MM.1S (cell line): ENCODE results near the gene RSRC1.
"Not testable (repeated sequence)": the region's sequence is repeated elsewhere in the genome, so short reads cannot be mapped to it uniquely, and the experiment has no call there.

Source experiments
- DNase-seq: peaks from one replicate; pipeline ENCODE4 v3.0.0-alpha.2; 2015
- H2AFZ ChIP-seq: fragments of 300-600 bp; sonication (generic); 2 replicates; pipeline ENCODE4 v1.6.0; 2016; ENCODE audit warnings: antibody characterized with exemption, low read length
- H3F3A ChIP-seq: fragments of 300-600 bp; sonication (generic); 2 replicates; pipeline ENCODE4 v1.6.1; 2016; ENCODE audit warnings: mild to moderate bottlenecking, antibody characterized with exemption, low read length, moderate library complexity, mixed read lengths; ENCODE audit not compliant: insufficient read depth
- H3K27ac ChIP-seq: fragments of 300-600 bp; sonication (generic); 2 replicates; pipeline ENCODE4 v1.5.1; 2016; ENCODE audit warnings: mild to moderate bottlenecking, low read length
- H3K27me3 ChIP-seq: fragments of 300-600 bp; sonication (generic); replicated peaks from 2 replicates; pipeline ENCODE4 v1.6.0; 2016; ENCODE audit warnings: low read length; ENCODE audit not compliant: insufficient read depth
- H3K36me3 ChIP-seq: fragments of 300-600 bp; sonication (generic); replicated peaks from 2 replicates; pipeline ENCODE4 v1.6.1; 2016; ENCODE audit warnings: mild to moderate bottlenecking, low read length, mixed read lengths; ENCODE audit not compliant: insufficient read depth
- H3K4me1 ChIP-seq: fragments of 300-600 bp; sonication (generic); 2 replicates; pipeline ENCODE4 v1.6.1; 2016; ENCODE audit warnings: low read length, mixed read lengths
- H3K4me2 ChIP-seq: fragments of 300-600 bp; sonication (generic); 2 replicates; pipeline ENCODE4 v1.6.0; 2016; ENCODE audit warnings: low read depth, low read length
- H3K4me3 ChIP-seq: fragments of 300-600 bp; sonication (generic); 2 replicates; pipeline ENCODE4 v1.5.1; 2016; ENCODE audit warnings: low read length, mixed read lengths
- H3K79me2 ChIP-seq: fragments of 300-600 bp; sonication (generic); 2 replicates; pipeline ENCODE4 v1.6.1; 2016; ENCODE audit warnings: mixed run types, low read length, mixed read lengths
- H3K9ac ChIP-seq: fragments of 300-600 bp; sonication (generic); 2 replicates; pipeline ENCODE4 v1.6.1; 2016; ENCODE audit warnings: low read length, mixed read lengths
- H3K9me2 ChIP-seq: fragments of 300-600 bp; sonication (generic); replicated peaks from 2 replicates; pipeline ENCODE4 v1.6.1; 2016; ENCODE audit warnings: mild to moderate bottlenecking, low read length, mixed read lengths; ENCODE audit not compliant: insufficient read depth
- H3K9me3 ChIP-seq: fragments of 300-600 bp; sonication (generic); replicated peaks from 2 replicates; pipeline ENCODE4 v1.6.1; 2016; ENCODE audit warnings: mild to moderate bottlenecking, low read length, mixed read lengths; ENCODE audit not compliant: insufficient read depth
- H4K20me1 ChIP-seq: fragments of 300-600 bp; sonication (generic); 2 replicates; pipeline ENCODE4 v1.6.1; 2016; ENCODE audit warnings: mild to moderate bottlenecking, low read length, moderate library complexity, mixed read lengths; ENCODE audit not compliant: insufficient read depth
- EZH2 ChIP-seq: fragments of 300-600 bp; sonication (generic); optimal IDR thresholded peaks from 2 replicates; pipeline ENCODE3; 2017; ENCODE audit warnings: low read depth, mild to moderate bottlenecking, antibody characterized with exemption, low read length, mixed read lengths
- EZH2phosphoT487 ChIP-seq: fragments of 300-600 bp; sonication (generic); IDR thresholded peaks from 2 replicates; pipeline ENCODE4 v1.6.1; 2018; ENCODE audit warnings: antibody characterized with exemption, low read length
- TF ChIP-seq, protein P1 (sequence below): fragments of 300-600 bp; sonication (generic); IDR thresholded peaks from 2 replicates; pipeline ENCODE4 v1.5.1; 2016; ENCODE audit warnings: antibody characterized with exemption, low read length, mixed read lengths

The RSRC1 gene

DNA sequence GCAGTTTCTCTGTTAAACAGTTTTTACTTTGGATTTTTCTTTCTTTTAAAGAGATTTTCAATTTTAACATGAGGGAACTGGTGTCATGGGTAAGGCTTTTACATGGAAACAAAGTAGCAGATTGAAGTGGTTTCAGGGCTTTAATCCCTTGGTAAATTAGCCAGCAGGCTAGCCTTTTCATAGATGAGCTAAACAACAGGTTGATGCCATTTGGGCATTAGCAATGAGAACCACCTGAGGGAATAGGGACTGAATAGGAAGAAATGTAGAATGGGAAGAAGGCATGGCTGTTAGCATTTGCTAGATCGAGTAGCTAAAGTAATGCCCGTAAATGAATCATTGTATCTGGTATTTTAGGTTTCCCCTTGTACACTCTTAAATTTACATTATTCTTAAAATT lies 295.6 kb downstream of the RSRC1 start:
- Histone ChIP-seq H3F3A (no peaks in the 10 kb centered on the region), H3K79me2 (no peaks in the 10 kb centered on the region), H3K36me3 (no peaks in the 10 kb centered on the region), H3K27ac (no peak overlapping the region), H3K4me3 (no peak overlapping the region), H4K20me1 (no peaks in the 10 kb centered on the region), H3K9me2 (no peaks in the 10 kb centered on the region), H3K27me3 (no peaks in the 10 kb centered on the region), H3K9me3 (no peaks in the 10 kb centered on the region), H3K4me1 (no peaks in the 10 kb centered on the region), H3K9ac (no peak overlapping the region), H3K4me2 (no peak overlapping the region), H2AFZ (no peak overlapping the region)
- TF ChIP-seq, protein P1, sequence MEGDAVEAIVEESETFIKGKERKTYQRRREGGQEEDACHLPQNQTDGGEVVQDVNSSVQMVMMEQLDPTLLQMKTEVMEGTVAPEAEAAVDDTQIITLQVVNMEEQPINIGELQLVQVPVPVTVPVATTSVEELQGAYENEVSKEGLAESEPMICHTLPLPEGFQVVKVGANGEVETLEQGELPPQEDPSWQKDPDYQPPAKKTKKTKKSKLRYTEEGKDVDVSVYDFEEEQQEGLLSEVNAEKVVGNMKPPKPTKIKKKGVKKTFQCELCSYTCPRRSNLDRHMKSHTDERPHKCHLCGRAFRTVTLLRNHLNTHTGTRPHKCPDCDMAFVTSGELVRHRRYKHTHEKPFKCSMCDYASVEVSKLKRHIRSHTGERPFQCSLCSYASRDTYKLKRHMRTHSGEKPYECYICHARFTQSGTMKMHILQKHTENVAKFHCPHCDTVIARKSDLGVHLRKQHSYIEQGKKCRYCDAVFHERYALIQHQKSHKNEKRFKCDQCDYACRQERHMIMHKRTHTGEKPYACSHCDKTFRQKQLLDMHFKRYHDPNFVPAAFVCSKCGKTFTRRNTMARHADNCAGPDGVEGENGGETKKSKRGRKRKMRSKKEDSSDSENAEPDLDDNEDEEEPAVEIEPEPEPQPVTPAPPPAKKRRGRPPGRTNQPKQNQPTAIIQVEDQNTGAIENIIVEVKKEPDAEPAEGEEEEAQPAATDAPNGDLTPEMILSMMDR, result no peak
- TF ChIP-seq EZH2phosphoT487, result no peak
- TF ChIP-seq EZH2, result no peak
- no peak for DNase-seq

DNA sequence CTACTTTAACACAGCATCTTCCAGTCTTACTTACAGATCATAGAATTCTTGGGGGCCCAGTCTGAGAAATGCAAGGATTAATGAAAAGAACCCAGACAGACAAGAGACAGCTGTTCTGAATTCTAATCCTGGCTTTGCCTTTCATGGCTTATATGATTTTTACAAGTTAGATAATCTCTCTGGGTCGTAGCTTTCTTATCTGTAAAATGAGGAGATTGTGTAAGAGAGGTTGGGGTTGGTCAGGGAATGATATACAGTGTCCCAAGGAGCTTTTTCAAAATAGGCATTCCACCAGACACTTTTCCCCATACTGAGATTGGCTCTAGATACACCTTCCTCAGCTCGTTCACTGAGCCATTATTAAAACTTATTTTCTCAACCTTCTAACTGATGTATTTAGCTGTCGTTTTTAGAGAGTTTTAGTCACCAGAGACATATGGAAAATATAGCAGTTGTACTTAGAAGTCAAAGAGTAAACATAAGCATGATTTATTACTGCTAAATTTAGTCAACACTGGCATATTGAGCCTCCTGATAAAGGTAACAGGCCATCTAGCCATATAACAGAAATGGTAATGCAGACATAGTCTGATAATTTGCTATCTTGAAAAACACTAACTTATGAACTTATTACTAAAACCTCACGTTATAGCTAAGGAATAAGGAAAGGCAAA lies 298.1 kb downstream of the RSRC1 start:
- Histone ChIP-seq H3F3A (no peaks in the 10 kb centered on the region), H3K9me2 (no peaks in the 10 kb centered on the region), H2AFZ (no peak overlapping the region), H3K4me2 (no peak overlapping the region), H3K27ac (no peak overlapping the region), H3K4me1 (no peaks in the 10 kb centered on the region), H3K27me3 (no peaks in the 10 kb centered on the region), H3K9me3 (no peaks in the 10 kb centered on the region), H4K20me1 (no peaks in the 10 kb centered on the region), H3K36me3 (no peaks in the 10 kb centered on the region), H3K79me2 (no peaks in the 10 kb centered on the region), H3K9ac (no peak overlapping the region), H3K4me3 (no peak overlapping the region)
- no peak for TF ChIP-seq EZH2
- no peak for DNase-seq

DNA sequence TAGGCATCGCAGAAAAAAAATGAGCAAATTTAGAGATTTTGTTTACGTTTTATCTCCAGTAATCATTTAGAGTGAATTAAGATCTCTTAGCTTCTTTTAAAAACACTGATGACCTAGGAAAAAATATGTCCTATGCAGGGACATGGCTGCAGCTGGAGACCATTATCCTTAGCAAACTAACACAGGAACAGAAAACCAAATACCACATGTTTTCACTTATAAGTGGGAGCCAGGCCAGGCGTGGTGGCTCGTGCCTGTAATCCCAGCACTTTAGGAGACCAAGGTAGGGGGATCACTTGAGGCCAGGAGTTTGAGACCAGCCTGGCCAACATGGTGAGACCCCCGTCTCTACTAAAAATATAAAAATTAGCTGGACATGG lies 298.6 kb downstream of the RSRC1 start:
- H2AFZ ChIP-seq, H3K27me3 ChIP-seq, H3K4me1 ChIP-seq, H3K4me2 ChIP-seq, H3K9ac ChIP-seq, H3F3A ChIP-seq, H3K9me3 ChIP-seq, H3K79me2 ChIP-seq, H3K36me3 ChIP-seq, H3K4me3 ChIP-seq, H3K27ac ChIP-seq, DNase-seq, H3K9me2 ChIP-seq, H4K20me1 ChIP-seq: not testable (repeated sequence)

- Histone ChIP-seq H3K4me1 (0 out of 2 replicates have a peak, but pooled peaks cover 7% of the 10 kb centered on the region), H3K27me3 (no peaks in the 10 kb centered on the region), H3K9me3 (no peaks in the 10 kb centered on the region), H4K20me1 (no peaks in the 10 kb centered on the region), H3K4me3 (no peak overlapping the region), H3F3A (no peaks in the 10 kb centered on the region), H3K4me2 (no peak overlapping the region), H3K79me2 (no peaks in the 10 kb centered on the region), H3K9ac (no peak overlapping the region), H3K9me2 (no peaks in the 10 kb centered on the region), H3K27ac (no peak overlapping the region), H3K36me3 (no peaks in the 10 kb centered on the region), H2AFZ (no peak overlapping the region)
- DNase-seq, result no peak
- no peak for TF ChIP-seq EZH2phosphoT487
- no peak for TF ChIP-seq EZH2
Measured at GRCh38 chr3:158418035-158418434, 308.1 kb downstream of the RSRC1 start.
